Trophoblast cell (in vitro differentiated cells and primary cell): ENCODE measurements around the gene EVI2A. TPM values are rescaled to one million over a fixed set of nuclear protein-coding genes. Genes with fewer than 3 reads are reported as not detected.

ENCODE experiments used
- DNase-seq, 2 donors: peaks; one replicate each; pipeline ENCODE4 v3.0.0-alpha.2; 2016
- H2AFZ ChIP-seq: 2 replicates; pipeline ENCODE4 v1.6.1; 2013; ENCODE audit warnings: low read length, moderate library complexity, mild to moderate bottlenecking; ENCODE audit not compliant: insufficient read depth, poor library complexity
- H2AK5ac ChIP-seq: 2 replicates; pipeline ENCODE4 v1.6.1; 2013; ENCODE audit warnings: mild to moderate bottlenecking, low read length
- H2BK120ac ChIP-seq: 2 replicates; pipeline ENCODE4 v1.6.1; 2013; ENCODE audit warnings: low read length, mild to moderate bottlenecking, moderate library complexity; ENCODE audit not compliant: insufficient read depth, poor library complexity
- H2BK12ac ChIP-seq: 2 replicates; pipeline ENCODE4 v1.6.1; 2013; ENCODE audit warnings: mild to moderate bottlenecking, low read length, moderate library complexity
- H2BK5ac ChIP-seq: 2 replicates; pipeline ENCODE4 v1.6.1; 2013; ENCODE audit warnings: low read length, low read depth, moderate library complexity, mild to moderate bottlenecking; ENCODE audit not compliant: poor library complexity
- H3K14ac ChIP-seq: 2 replicates; pipeline ENCODE4 v1.6.1; 2013; ENCODE audit warnings: mild to moderate bottlenecking, low read length
- H3K18ac ChIP-seq: 2 replicates; pipeline ENCODE4 v1.6.1; 2013; ENCODE audit warnings: mild to moderate bottlenecking, low read length
- H3K23ac ChIP-seq: 2 replicates; pipeline ENCODE4 v1.6.1; 2013; ENCODE audit warnings: low read length
- H3K27ac ChIP-seq: 2 replicates; pipeline ENCODE4 v1.5.1; 2013; ENCODE audit warnings: low read depth, mild to moderate bottlenecking, inconsistent platforms, low read length, moderate library complexity
- H3K27me3 ChIP-seq: 2 replicates; pipeline ENCODE4 v1.6.1; 2013; ENCODE audit warnings: inconsistent platforms, mild to moderate bottlenecking, low read length, moderate library complexity; ENCODE audit not compliant: insufficient read depth
- H3K36me3 ChIP-seq, 2 experiments: 1 replicate in 1 of 2; 2 replicates in 1 of 2; pipeline ENCODE4 v1.6.1; 2013; ENCODE audit warnings: low read length in 2 of 2, mild to moderate bottlenecking in 2 of 2, moderate library complexity in 1 of 2; ENCODE audit not compliant: insufficient read depth in 2 of 2, control insufficient read depth in 1 of 2
- H3K4ac ChIP-seq: 2 replicates; pipeline ENCODE4 v1.6.1; 2013; ENCODE audit warnings: low read depth, mild to moderate bottlenecking, low read length, moderate library complexity
- H3K4me1 ChIP-seq, 2 experiments: 1 replicate in 1 of 2; 2 replicates in 1 of 2; pipeline ENCODE4 v1.6.1; 2013; ENCODE audit warnings: low read length in 2 of 2, mild to moderate bottlenecking in 2 of 2, moderate library complexity in 1 of 2; ENCODE audit not compliant: insufficient read depth in 2 of 2, control insufficient read depth in 1 of 2
- H3K4me2 ChIP-seq: 2 replicates; pipeline ENCODE4 v1.6.1; 2013; ENCODE audit warnings: inconsistent platforms, mild to moderate bottlenecking, low read length, moderate library complexity
- H3K4me3 ChIP-seq: 2 replicates; pipeline ENCODE4 v1.5.1; 2013; ENCODE audit warnings: mild to moderate bottlenecking, low read depth, low read length, inconsistent platforms
- H3K79me1 ChIP-seq: one replicate; pipeline ENCODE4 v1.6.1; 2013; ENCODE audit warnings: low read length
- H3K79me2 ChIP-seq: 2 replicates; pipeline ENCODE4 v1.6.1; 2013; ENCODE audit warnings: low read length, mild to moderate bottlenecking; ENCODE audit not compliant: control insufficient read depth, insufficient read depth, poor library complexity
- H3K9ac ChIP-seq: 2 replicates; pipeline ENCODE4 v1.6.1; 2013; ENCODE audit warnings: mild to moderate bottlenecking, low read length
- H3K9me3 ChIP-seq: 2 replicates; pipeline ENCODE4 v1.6.1; 2013; ENCODE audit warnings: low read depth, mild to moderate bottlenecking, control low read depth, inconsistent platforms, low read length; ENCODE audit not compliant: insufficient read depth
- H4K12ac ChIP-seq: 2 replicates; pipeline ENCODE4 v1.6.1; 2013; ENCODE audit warnings: low read depth, mild to moderate bottlenecking, low read length, moderate library complexity
- H4K8ac ChIP-seq: 2 replicates; pipeline ENCODE4 v1.6.1; 2013; ENCODE audit warnings: low read depth, mild to moderate bottlenecking, low read length, moderate library complexity
- H4K91ac ChIP-seq: one replicate; pipeline ENCODE4 v1.6.1; 2013; ENCODE audit warnings: low read depth, mild to moderate bottlenecking, low read length, moderate library complexity
- WGBS: extraction: QIAGEN DNeasy Blood & Tissue Kit; methylation state at CpG from one replicate; pipeline ENCODE4 v1.1.7; 2013; ENCODE audit warnings: missing lambda C conversion rate; ENCODE audit not compliant: insufficient read length, insufficient coverage; ENCODE audit errors: extremely low coverage; 5-methylcytosine and 5-hydroxymethylcytosine counted together
- polyA plus RNA-seq: library from polyadenylated mRNA; stranded (reverse); fragments of 200-250 nt; gene quantifications from 2 replicates; pipeline ENCODE4 v1.2.3, GENCODE V29; 2013

EVI2A gene
- polyA plus RNA-seq = 0.11 and 0.14 TPM in 2 replicates

DNA sequence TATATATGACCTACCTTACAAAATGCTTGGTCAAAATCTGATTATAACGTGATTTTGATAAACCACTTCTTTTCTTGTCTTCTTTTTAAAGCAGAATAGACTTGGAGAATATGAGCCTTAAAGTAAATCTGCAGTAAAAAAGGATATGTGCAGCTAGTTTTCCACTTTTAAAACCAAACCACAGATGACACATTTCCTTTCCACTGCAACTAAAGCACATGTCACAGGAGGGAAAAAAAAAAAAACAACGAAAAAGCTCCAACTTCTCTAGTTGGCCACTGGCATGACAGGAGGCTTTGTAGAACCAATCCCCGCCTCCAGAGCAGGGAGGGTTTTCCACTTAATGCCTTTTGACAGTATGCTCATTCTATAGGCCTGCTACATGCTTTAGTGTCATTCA lies at the start of gene EVI2A:
Gene EVI2A (minus strand): TSS at position 142 of the 400 bp plus-strand sequence. CDS start 2,609 bp downstream, outside the sequence.
- Histone ChIP-seq H3K27ac (no peak within 1 kb of the TSS), H3K4me3 (no peak within 1 kb of the TSS), H2BK120ac (no peak within 1 kb of the TSS), H3K79me1 (no peaks in the 10 kb centered on the region), H3K4me1 (no peaks in the 10 kb centered on the region), H4K8ac (no peak within 1 kb of the TSS), H3K14ac (no peak within 1 kb of the TSS), H3K4ac (no peak within 1 kb of the TSS), H2AK5ac (no peak within 1 kb of the TSS), H2BK5ac (no peak within 1 kb of the TSS), H3K9me3 (no peaks in the 10 kb centered on the region), H2BK12ac (no peak within 1 kb of the TSS), H3K4me2 (no peak within 1 kb of the TSS), H3K27me3 (no peaks in the 10 kb centered on the region), H3K9ac (no peak within 1 kb of the TSS), H3K23ac (no peak within 1 kb of the TSS), H4K91ac (no peak within 1 kb of the TSS), H3K79me2 (no peaks in the 10 kb centered on the region), H3K18ac (no peak within 1 kb of the TSS), H2AFZ (no peak within 1 kb of the TSS), H3K36me3 (peaks cover 4% of the 10 kb centered on the region in 2 experiments), H4K12ac (no peak within 1 kb of the TSS)
- no CpG with 5 or more reads among the region's 3 CpGs for WGBS
- peak; percentile 12 to 34 for DNase-seq

DNA sequence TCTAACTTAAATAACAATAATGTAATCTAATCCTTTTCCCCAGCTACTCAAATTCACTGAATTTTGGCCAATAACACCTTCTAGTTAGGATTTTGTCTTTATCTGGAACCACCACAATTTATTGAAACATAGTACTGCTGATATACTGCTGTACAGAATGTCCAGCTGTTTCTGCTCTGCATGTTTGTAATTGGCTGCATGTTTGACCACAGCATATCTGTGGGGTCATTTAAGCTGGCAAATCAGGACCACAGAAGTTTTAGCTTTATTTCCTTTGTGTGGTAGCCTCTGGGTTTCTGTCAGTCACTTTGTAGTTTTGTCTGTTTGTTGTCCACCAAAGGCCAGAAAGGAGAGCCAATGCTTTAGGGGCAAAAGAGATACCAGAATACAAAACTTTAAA lies 47.8 kb upstream of the EVI2A start:
- no peak overlapping the region for H3K14ac ChIP-seq
- no peaks in the 10 kb centered on the region for H3K9me3 ChIP-seq
- no peaks in the 10 kb centered on the region for H3K79me1 ChIP-seq
- no peak overlapping the region for H2BK12ac ChIP-seq
- no peak overlapping the region for H3K9ac ChIP-seq
- no peaks in the 10 kb centered on the region for H3K4me1 ChIP-seq
- H4K8ac ChIP-seq = no peak overlapping the region
- no peak overlapping the region for H2AFZ ChIP-seq
- H3K27me3 ChIP-seq = no peaks in the 10 kb centered on the region
- no peak for DNase-seq
- no peaks in the 10 kb centered on the region for H3K79me2 ChIP-seq
- H4K91ac ChIP-seq = no peak overlapping the region
- H2BK120ac ChIP-seq = no peak overlapping the region
- H2AK5ac ChIP-seq = no peak overlapping the region
- peaks cover 0 to 10% of the 10 kb centered on the region in 2 experiments for H3K36me3 ChIP-seq
- no peak overlapping the region for H3K4ac ChIP-seq
- no peak overlapping the region for H2BK5ac ChIP-seq
- no peak overlapping the region for H3K23ac ChIP-seq
- H3K18ac ChIP-seq = no peak overlapping the region
- no peak overlapping the region for H3K4me3 ChIP-seq
- no peak overlapping the region for H3K27ac ChIP-seq
- H3K4me2 ChIP-seq = no peak overlapping the region
- H4K12ac ChIP-seq = no peak overlapping the region

DNA sequence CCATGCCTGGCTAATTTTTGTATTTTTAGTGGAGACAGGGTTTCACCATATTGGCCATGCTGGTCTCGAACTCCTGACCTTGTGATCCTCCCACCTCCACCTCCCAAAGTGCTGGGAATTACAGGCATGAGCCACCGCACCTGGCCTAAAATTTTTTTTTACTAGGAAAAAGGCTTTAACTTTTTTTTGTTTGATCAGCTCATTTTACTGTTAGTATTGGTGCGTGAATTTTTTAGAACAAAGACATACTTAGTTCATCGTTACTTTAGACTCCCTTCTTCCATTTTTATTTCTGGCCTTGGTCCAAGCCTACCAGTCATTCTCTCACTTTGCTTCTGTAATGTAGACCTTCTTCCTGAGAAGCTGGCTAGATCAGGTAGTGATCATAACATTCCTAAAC lies 44.7 kb upstream of the EVI2A start:
- Histone ChIP-seq H3K14ac (no peak overlapping the region), H3K23ac (no peak overlapping the region), H3K27ac (no peak overlapping the region), H3K9me3 (no peaks in the 10 kb centered on the region), H2BK12ac (no peak overlapping the region), H3K4me1 (no peaks in the 10 kb centered on the region), H3K4me2 (no peak overlapping the region), H2AK5ac (no peak overlapping the region), H3K18ac (no peak overlapping the region), H3K4me3 (no peak overlapping the region), H4K91ac (no peak overlapping the region), H4K12ac (no peak overlapping the region), H2BK120ac (no peak overlapping the region), H2AFZ (no peak overlapping the region), H3K79me2 (no peaks in the 10 kb centered on the region), H2BK5ac (no peak overlapping the region), H3K36me3 (peaks cover 0 to 5% of the 10 kb centered on the region in 2 experiments), H3K79me1 (no peaks in the 10 kb centered on the region), H3K27me3 (no peaks in the 10 kb centered on the region), H3K9ac (no peak overlapping the region), H4K8ac (no peak overlapping the region), H3K4ac (no peak overlapping the region)
- no peak for DNase-seq
- no CpG with 5 or more reads among the region's 4 CpGs for WGBS

DNA sequence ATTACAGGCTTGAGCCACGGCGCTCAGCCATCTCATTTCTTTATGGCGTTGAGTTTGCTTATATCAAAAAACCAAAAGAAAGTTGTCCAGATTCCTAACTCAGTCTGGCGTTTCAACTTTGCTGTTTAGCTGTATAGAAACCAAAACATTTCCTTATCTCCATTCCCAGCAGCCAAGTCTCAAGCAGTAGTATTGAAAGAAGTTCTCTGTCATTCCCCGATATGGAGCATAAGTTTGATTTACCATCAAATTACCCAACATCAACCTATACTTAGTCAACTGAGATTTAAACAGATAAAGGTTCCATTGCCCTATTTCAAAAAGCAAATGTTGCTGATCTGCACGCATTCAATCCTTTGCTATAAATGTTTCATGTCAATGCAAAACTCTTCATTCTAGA lies 42.6 kb upstream of the EVI2A start:
- DNase-seq = no peak

More for the DNA sequence above, 42.6 kb upstream of the EVI2A start:
- Histone ChIP-seq H4K8ac (no peak overlapping the region), H2AK5ac (no peak overlapping the region), H3K79me2 (no peaks in the 10 kb centered on the region), H4K91ac (no peak overlapping the region), H2AFZ (no peak overlapping the region), H3K27ac (no peak overlapping the region), H2BK12ac (no peak overlapping the region), H3K23ac (no peak overlapping the region), H3K14ac (no peak overlapping the region), H3K27me3 (no peaks in the 10 kb centered on the region), H3K4me2 (no peak overlapping the region), H3K4ac (no peak overlapping the region), H3K9ac (no peak overlapping the region), H3K79me1 (no peaks in the 10 kb centered on the region), H2BK5ac (no peak overlapping the region), H2BK120ac (no peak overlapping the region), H4K12ac (no peak overlapping the region), H3K36me3 (peaks cover 0 to 7% of the 10 kb centered on the region in 2 experiments), H3K9me3 (no peaks in the 10 kb centered on the region), H3K18ac (no peak overlapping the region), H3K4me3 (no peak overlapping the region), H3K4me1 (no peaks in the 10 kb centered on the region)
- WGBS = no CpG with 5 or more reads among the region's 6 CpGs
